ENCODE results near the gene CTNND2. TPM values are rescaled to one million over a fixed set of nuclear protein-coding genes. Genes with fewer than 3 reads are reported as not detected.

CTNND2 gene
- total RNA-seq, 2 donors from 2014 or later = not detected

- ATAC-seq (no peak), DNase-seq (ENCODE audit: low spot score in 2 of 2) (no peak)
- Mint-ChIP-seq H3K27ac (no peak overlapping the region), H3K36me3 (no peaks in the 10 kb centered on the region), H3K9me3 (no peaks in the 10 kb centered on the region)
Measured at GRCh38 chr5:11300736-11301135, 603.5 kb downstream of the CTNND2 start.

GRCh38 chr5:11298877-11299276 is 605.4 kb downstream of the CTNND2 start:
- no peaks in the 10 kb centered on the region for H3K9me3 Mint-ChIP-seq
- DNase-seq (ENCODE audit: low spot score in 2 of 2) (no peak), ATAC-seq (no peak)
- H3K27ac Mint-ChIP-seq = no peak overlapping the region
- H3K36me3 Mint-ChIP-seq = no peaks in the 10 kb centered on the region

GRCh38 chr5:11293523-11293922 is 610.7 kb downstream of the CTNND2 start:
- DNase-seq (ENCODE audit: low spot score in 2 of 2) = no peak

GRCh38 chr5:11292648-11293356 is 611.4 kb downstream of the CTNND2 start:
- no peaks in the 10 kb centered on the region for H3K36me3 Mint-ChIP-seq

More at GRCh38 chr5:11293523-11293922, 610.7 kb downstream of the CTNND2 start:
- Mint-ChIP-seq H3K9me3 (no peaks in the 10 kb centered on the region), H3K36me3 (no peaks in the 10 kb centered on the region), H3K27ac (no peak overlapping the region)
- ATAC-seq = no peak

DNA sequence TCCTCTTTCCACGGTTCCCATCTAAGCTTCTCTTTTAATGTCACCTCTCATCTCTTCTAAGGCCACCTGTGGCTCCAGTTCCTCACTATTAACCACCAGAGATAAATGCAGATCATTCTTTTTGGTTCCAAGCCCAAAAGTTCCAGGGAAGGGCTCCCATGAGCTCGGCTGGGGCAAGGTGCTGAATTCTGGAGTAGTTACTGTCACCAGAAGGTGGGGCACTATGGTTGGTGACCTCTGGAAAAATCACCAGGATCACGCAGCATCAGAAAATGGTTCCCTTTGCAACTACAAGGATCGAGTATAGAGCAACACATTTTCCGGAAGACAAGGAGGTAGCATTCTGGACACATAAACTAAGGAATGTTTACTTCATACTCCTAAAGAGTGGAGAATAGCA is 614.5 kb downstream of the CTNND2 start:
- no peaks in the 10 kb centered on the region for H3K9me3 Mint-ChIP-seq

More at GRCh38 chr5:11292648-11293356, 611.4 kb downstream of the CTNND2 start:
- Mint-ChIP-seq H3K27ac (no peak overlapping the region), H3K9me3 (no peaks in the 10 kb centered on the region)
- DNase-seq (ENCODE audit: low spot score in 2 of 2) (no peak), ATAC-seq (no peak)

DNA sequence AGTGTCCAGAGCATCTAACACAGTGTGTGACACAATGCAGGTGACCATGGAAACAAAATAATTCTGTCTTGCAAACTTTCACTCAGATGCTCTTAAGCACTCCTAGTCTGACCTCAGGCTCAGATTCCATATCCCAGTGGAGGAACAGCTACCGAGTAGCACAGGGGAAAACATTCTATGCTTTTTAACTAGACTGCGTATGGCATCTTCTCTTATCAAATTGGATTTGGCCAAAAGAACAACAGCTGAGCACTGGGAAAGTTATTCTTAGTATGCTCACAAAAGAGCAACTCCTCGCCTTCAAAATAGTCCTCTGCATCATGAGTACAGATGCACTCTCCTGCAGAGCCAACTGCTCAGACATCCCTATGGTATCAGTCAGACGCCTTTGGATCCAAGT is 615.0 kb downstream of the CTNND2 start:
- DNase-seq (ENCODE audit: low spot score in 2 of 2) (no peak), ATAC-seq (no peak)
- H3K27ac Mint-ChIP-seq = no peak overlapping the region
- H3K36me3 Mint-ChIP-seq = no peaks in the 10 kb centered on the region
- H3K9me3 Mint-ChIP-seq = no peaks in the 10 kb centered on the region

More for the DNA sequence above, 614.5 kb downstream of the CTNND2 start:
- DNase-seq (ENCODE audit: low spot score in 2 of 2) (no peak), ATAC-seq (no peak)
- Mint-ChIP-seq H3K27ac (no peak overlapping the region), H3K36me3 (no peaks in the 10 kb centered on the region)

DNA sequence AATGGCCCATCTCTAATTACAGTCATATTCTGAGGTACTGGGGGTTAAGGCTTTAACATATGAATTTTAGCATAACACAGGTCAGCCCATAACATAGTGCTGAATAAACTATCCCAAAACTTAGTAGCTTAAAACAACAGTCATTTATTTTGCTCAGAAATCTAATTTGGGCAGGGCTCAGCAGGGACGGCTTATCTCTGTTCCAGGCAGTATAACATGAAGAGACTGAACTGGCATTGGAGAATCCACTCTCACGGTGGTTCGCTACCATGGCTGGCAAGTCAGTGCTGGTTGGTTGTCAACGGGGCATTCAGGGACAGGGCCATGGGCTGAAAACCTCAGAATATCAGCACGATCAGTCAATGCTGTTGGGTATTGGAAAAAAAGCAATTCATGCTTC is 622.4 kb downstream of the CTNND2 start:
- Mint-ChIP-seq H3K9me3 (peaks cover 0 to 9% of the 10 kb centered on the region in 2 donors), H3K27ac (no peak overlapping the region), H3K36me3 (no peaks in the 10 kb centered on the region)
- DNase-seq (ENCODE audit: low spot score in 2 of 2) (no peak), ATAC-seq (no peak)

DNA sequence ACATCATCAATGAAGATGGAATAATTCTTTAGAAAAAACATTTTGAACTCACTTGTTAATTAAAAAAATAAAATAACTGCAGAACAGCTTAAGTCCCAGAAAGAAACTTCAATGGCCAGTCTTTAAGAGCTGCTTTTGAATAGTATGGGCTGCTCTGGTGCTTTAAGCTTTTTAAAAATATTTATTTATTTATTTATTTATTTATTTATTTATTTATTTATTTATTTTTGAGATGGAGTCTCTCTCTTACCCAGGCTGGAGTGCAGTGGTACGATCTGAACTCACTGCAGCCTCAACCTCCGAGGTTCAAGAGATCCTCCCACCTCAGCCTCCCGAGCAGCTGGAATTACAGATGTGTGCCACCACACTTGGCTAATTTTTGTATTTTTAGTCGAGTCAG is 626.9 kb downstream of the CTNND2 start:
- DNase-seq (ENCODE audit: low spot score in 2 of 2) (no peak), ATAC-seq (no peak)
- no peak overlapping the region for H3K27ac Mint-ChIP-seq
- H3K9me3 Mint-ChIP-seq = peaks cover 0 to 6% of the 10 kb centered on the region in 2 donors
- H3K36me3 Mint-ChIP-seq = no peaks in the 10 kb centered on the region

DNA sequence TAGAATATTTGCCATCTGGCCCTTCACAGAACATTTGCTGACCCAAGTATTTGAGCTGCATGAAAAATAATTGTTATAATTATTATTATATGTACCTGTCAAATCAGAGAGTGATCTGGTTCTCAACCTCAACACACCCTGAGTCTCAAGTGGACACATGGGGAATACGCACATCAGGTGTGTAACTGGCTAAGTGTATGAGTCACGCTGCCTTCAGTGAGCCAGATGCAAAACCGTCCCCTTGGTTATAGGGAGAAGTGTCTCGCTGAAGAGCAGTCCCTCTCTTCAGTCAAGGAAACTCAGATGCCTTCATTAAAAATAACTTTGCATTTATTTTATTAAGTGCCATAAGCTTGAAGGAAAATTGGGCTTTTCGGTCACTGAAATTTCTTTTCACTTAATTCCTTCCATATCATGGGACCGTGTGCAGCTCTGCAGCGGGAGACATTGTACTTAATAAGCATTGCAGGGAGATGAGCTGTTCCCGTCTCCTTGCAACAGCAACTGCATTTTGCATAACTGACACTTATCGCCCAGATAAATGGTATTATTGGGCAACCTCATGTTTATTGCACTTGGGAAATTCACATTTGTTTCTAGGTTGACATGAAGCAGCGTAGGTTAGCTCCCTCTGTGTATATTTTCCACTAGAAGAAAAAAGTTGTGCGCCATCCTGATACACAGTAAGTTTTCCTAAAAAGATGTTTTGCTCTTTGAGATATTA is 630.9 kb downstream of the CTNND2 start:
- H3K27ac Mint-ChIP-seq = no peak overlapping the region
- peaks cover 0 to 6% of the 10 kb centered on the region in 2 donors for H3K9me3 Mint-ChIP-seq
- H3K36me3 Mint-ChIP-seq = no peaks in the 10 kb centered on the region
- no peak for ATAC-seq
- no peak for DNase-seq (ENCODE audit: low spot score in 2 of 2)

DNA sequence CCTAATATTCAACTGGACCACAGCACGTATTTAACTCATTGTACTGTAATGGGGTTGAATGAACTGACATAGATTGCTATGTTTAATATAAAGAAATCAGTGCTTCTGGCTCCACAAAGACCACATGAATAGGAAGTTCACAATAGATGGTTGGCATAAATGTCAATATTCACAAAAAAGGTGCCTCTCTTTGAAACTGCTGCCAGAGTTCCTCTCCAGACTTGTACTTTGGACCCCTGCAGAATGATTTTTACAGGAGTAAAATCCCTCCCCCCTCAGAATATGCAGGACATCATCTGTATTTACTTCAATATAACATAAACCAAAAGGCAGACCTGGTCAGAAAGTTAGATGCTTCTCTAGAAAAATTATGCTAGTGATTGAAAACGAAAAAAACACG is 634.7 kb downstream of the CTNND2 start:
- no peak for ATAC-seq
- H3K27ac Mint-ChIP-seq = no peak overlapping the region
- no peaks in the 10 kb centered on the region for H3K9me3 Mint-ChIP-seq
- no peaks in the 10 kb centered on the region for H3K36me3 Mint-ChIP-seq
- no peak for DNase-seq (ENCODE audit: low spot score in 2 of 2)

- Mint-ChIP-seq H3K9me3 (no peaks in the 10 kb centered on the region), H3K36me3 (no peaks in the 10 kb centered on the region), H3K27ac (no peak overlapping the region)
- DNase-seq (ENCODE audit: low spot score in 2 of 2) (no peak), ATAC-seq (no peak)
Measured at GRCh38 chr5:11268891-11269290, 635.4 kb downstream of the CTNND2 start.

GRCh38 chr5:11266331-11266730 is 637.9 kb downstream of the CTNND2 start:
- Mint-ChIP-seq H3K9me3 (no peaks in the 10 kb centered on the region), H3K27ac (no peak overlapping the region), H3K36me3 (no peaks in the 10 kb centered on the region)
- ATAC-seq (no peak), DNase-seq (ENCODE audit: low spot score in 2 of 2) (no peak)

- Mint-ChIP-seq H3K36me3 (no peaks in the 10 kb centered on the region), H3K27ac (no peak overlapping the region), H3K9me3 (no peaks in the 10 kb centered on the region)
- DNase-seq (ENCODE audit: low spot score in 2 of 2) = no peak
- ATAC-seq = no peak
Measured at GRCh38 chr5:11261241-11261640, 643.0 kb downstream of the CTNND2 start.

- Mint-ChIP-seq H3K36me3 (no peaks in the 10 kb centered on the region), H3K9me3 (no peaks in the 10 kb centered on the region), H3K27ac (no peak overlapping the region)
- DNase-seq (ENCODE audit: low spot score in 2 of 2) (no peak), ATAC-seq (no peak)
Measured at GRCh38 chr5:11258001-11258400, 646.2 kb downstream of the CTNND2 start.

DNA sequence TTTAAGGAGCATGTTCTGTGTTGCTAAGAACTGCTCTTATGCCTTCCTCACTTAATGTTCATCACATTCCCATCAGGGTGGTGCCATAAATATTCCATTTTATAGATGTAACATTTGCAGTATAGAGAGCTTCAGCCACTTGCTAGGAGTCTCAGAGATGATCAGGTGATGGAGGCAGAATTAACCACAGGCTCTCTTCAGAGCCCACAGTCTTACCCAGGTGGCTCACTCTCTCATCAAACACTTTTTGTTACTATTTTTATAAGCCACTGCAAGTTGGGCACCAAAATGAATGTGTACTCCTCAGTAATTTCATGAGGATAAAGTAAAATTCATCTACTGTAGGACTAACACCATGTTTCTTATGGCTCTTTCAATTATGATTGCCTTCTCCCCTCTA is 651.7 kb downstream of the CTNND2 start:
- DNase-seq (ENCODE audit: low spot score in 2 of 2) (no peak), ATAC-seq (no peak)
- no peaks in the 10 kb centered on the region for H3K9me3 Mint-ChIP-seq
- H3K27ac Mint-ChIP-seq = no peak overlapping the region
- H3K36me3 Mint-ChIP-seq = no peaks in the 10 kb centered on the region

- H3K27ac Mint-ChIP-seq = no peak overlapping the region
- DNase-seq (ENCODE audit: low spot score in 2 of 2) (no peak), ATAC-seq (no peak)
- H3K9me3 Mint-ChIP-seq = no peaks in the 10 kb centered on the region
- H3K36me3 Mint-ChIP-seq = no peaks in the 10 kb centered on the region
Measured at GRCh38 chr5:11252075-11252474, 652.2 kb downstream of the CTNND2 start.

DNA sequence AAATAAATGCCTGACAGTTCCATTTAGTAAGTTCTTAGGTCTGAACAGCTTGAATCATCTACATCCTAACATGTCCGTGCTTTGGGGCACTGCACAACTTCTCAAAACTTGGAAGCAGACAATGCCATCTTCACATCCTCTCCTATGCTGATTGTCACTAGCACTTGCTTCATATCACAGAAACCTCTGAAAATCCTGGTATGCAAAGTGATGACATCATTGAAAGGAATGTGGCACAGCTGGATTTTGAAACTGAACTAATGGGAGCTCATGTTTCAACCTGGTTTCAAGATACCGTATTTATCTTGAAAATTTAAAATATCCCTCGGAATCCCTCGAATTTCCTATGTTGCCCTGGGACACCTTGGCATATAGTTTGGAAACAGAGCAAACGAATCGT is 653.0 kb downstream of the CTNND2 start:
- ATAC-seq (no peak), DNase-seq (ENCODE audit: low spot score in 2 of 2) (no peak)
- H3K27ac Mint-ChIP-seq = no peak overlapping the region
- no peaks in the 10 kb centered on the region for H3K9me3 Mint-ChIP-seq
- H3K36me3 Mint-ChIP-seq = no peaks in the 10 kb centered on the region

DNA sequence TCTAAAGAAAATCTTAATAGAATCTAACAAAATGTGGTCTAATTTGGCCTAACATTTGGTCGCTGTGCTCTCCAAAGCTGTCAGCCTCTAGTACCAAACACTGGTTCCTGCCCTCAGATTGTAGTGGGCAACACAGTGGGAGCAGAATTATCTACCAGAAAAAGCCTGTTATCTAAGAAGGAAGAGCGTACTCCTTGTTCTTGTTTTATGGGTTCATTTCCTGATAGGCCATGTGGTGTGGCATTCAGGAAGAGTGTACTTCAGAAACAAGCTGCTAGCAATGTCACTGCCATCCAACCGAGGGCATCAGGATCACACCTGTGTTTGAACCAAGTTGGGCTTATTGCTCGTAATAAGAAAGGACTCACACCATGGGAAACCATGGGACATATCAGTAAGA is 655.3 kb downstream of the CTNND2 start:
- no peak overlapping the region for H3K27ac Mint-ChIP-seq
- no peak for DNase-seq (ENCODE audit: low spot score in 2 of 2)
- no peak for ATAC-seq
- no peaks in the 10 kb centered on the region for H3K36me3 Mint-ChIP-seq
- no peaks in the 10 kb centered on the region for H3K9me3 Mint-ChIP-seq
